Thoracic aorta (tissue), 2 donors: ENCODE measurements around the gene TLR9. TPM values are rescaled to one million over a fixed set of nuclear protein-coding genes. Genes with fewer than 3 reads are reported as not detected.

Experiments used
- ATAC-seq: fragments of 150-250 bp; one replicate; pipeline ENCODE4 v1.8.0; 2017; ENCODE audit warnings: low read depth; ENCODE audit not compliant: insufficient number of reproducible peaks, low FRiP score
- DNase-seq: peaks from one replicate; pipeline ENCODE4 v3.0.0-alpha.2; 2020; ENCODE audit warnings: low spot score
- H3K27ac ChIP-seq, 2 donors: fragments of 200-600 bp; sonication (generic); 1 replicate in 1 of 2; 2 replicates in 1 of 2; pipeline ENCODE4 v1.5.1; 2016; ENCODE audit warnings: mild to moderate bottlenecking in 2 of 2, moderate library complexity in 2 of 2
- H3K27me3 ChIP-seq: fragments of 200-600 bp; sonication (generic); replicated peaks from 2 replicates; pipeline ENCODE4 v1.6.0; 2016; ENCODE audit warnings: mild to moderate bottlenecking; ENCODE audit not compliant: insufficient read depth
- H3K36me3 ChIP-seq: fragments of 200-600 bp; sonication (generic); one replicate; pipeline ENCODE4 v1.5.1; 2016
- H3K4me1 ChIP-seq, 2 donors: fragments of 200-600 bp; sonication (generic); 1 replicate in 1 of 2; 2 replicates in 1 of 2; pipeline versions ENCODE4 v1.5.1 to v1.6.0; 2016; ENCODE audit warnings: low read depth in 2 of 2, mild to moderate bottlenecking in 1 of 2; ENCODE audit not compliant: control insufficient read depth in 1 of 2
- H3K4me3 ChIP-seq: fragments of 200-600 bp; sonication (generic); 2 replicates; pipeline ENCODE4 v1.5.1; 2016; ENCODE audit warnings: mild to moderate bottlenecking
- H3K9me3 ChIP-seq: fragments of 200-600 bp; sonication (generic); 2 replicates; pipeline ENCODE4 v1.5.1; 2016
- total RNA-seq, 2 donors: library from RNA; depleted of rRNA; stranded (reverse); fragments of >200 nt; gene quantifications; one replicate each; pipeline versions ENCODE4 v1.1.0 to v1.2.3, GENCODE V29; 2016
- TF ChIP-seq, protein P1 (sequence below): fragments of 200-600 bp; sonication (generic); IDR thresholded peaks from one replicate; pipeline ENCODE4 v1.5.1; 2019; ENCODE audit warnings: antibody characterized with exemption

TLR9 gene
- total RNA-seq, 2 donors from 2014 or later, result not detected

DNA sequence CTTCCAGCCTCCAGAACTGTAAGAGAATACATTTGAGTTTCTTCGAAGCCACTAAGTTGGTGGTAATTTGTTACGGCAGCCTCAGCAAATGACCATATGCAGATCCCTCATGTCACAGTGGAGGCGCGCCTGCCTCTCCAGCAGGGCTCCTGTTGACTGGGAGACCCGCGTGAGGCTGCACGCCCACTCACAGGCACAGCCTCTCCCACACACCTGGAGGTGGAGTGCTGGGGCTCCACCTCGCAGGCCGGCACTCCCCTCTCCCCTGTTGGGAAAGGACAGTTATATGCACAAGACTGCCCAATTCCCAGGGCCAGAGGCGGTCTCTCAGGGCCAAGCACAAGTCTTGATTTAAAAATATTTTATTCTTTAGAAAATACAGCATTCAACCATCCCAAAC is 2.8 kb upstream of the TLR9 start:
- TF ChIP-seq, protein P1, sequence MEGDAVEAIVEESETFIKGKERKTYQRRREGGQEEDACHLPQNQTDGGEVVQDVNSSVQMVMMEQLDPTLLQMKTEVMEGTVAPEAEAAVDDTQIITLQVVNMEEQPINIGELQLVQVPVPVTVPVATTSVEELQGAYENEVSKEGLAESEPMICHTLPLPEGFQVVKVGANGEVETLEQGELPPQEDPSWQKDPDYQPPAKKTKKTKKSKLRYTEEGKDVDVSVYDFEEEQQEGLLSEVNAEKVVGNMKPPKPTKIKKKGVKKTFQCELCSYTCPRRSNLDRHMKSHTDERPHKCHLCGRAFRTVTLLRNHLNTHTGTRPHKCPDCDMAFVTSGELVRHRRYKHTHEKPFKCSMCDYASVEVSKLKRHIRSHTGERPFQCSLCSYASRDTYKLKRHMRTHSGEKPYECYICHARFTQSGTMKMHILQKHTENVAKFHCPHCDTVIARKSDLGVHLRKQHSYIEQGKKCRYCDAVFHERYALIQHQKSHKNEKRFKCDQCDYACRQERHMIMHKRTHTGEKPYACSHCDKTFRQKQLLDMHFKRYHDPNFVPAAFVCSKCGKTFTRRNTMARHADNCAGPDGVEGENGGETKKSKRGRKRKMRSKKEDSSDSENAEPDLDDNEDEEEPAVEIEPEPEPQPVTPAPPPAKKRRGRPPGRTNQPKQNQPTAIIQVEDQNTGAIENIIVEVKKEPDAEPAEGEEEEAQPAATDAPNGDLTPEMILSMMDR, result no peak
- no peak overlapping the region for H3K27ac ChIP-seq
- DNase-seq (no peak), ATAC-seq (no peak)
- H3K9me3 ChIP-seq, result no peaks in the 10 kb centered on the region
- no peaks in the 10 kb centered on the region for H3K27me3 ChIP-seq
- H3K36me3 ChIP-seq, result peaks cover 34% of the 10 kb centered on the region
- H3K4me3 ChIP-seq, result no peak overlapping the region
- H3K4me1 ChIP-seq, result no peaks in the 10 kb centered on the region

DNA sequence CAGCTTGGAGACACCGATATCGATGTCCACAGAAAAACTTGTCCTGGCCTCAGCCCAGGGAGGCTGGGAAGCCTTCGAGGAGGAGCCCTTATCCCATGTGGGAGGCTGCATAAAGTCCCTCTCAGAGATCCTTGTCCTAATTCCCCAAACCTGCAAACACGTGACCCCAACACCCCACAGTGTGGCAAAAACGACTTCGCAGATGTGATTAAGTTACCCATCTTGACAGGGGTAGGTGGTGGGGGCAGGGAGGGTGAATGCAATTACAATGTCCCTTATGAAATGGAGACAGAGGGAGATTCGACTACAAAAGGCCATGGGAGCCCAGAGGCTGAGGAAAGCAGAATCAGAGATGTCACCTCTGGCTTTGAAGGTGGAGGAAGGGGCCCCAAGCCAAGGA is 2.3 kb upstream of the TLR9 start:
- Histone ChIP-seq H3K36me3 (peaks cover 32% of the 10 kb centered on the region), H3K9me3 (no peaks in the 10 kb centered on the region), H3K27me3 (no peaks in the 10 kb centered on the region), H3K4me1 (no peaks in the 10 kb centered on the region), H3K27ac (no peak overlapping the region), H3K4me3 (no peak overlapping the region)
- no peak for ATAC-seq
- no peak for DNase-seq
- TF ChIP-seq, protein P1, result no peak

DNA sequence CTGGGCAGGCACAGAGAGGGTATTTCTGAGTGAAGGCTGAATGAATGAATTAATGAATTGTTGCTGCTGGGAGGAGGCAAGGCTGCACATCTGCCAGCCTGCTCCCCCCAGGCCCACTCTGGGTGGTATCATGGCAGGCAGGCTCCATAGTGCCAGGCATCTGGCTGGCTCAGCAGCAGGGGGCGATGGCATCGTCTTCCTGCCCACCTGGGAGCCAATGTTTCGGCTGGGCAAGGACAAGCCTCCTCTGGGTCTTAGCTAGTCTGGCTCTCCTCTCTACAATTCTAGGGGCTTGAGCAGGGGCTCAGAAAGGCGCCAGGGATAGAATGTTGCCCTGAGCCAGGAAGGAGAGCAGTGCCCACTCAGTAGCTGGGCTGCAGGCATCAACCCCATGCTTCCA is 1.7 kb upstream of the TLR9 start:
- Histone ChIP-seq H3K4me1 (no peaks in the 10 kb centered on the region), H3K4me3 (no peak overlapping the region), H3K36me3 (peaks cover 25% of the 10 kb centered on the region), H3K27me3 (no peaks in the 10 kb centered on the region), H3K27ac (no peak overlapping the region), H3K9me3 (no peaks in the 10 kb centered on the region)
- ATAC-seq (no peak), DNase-seq (no peak)
- TF ChIP-seq, protein P1, result no peak

DNA sequence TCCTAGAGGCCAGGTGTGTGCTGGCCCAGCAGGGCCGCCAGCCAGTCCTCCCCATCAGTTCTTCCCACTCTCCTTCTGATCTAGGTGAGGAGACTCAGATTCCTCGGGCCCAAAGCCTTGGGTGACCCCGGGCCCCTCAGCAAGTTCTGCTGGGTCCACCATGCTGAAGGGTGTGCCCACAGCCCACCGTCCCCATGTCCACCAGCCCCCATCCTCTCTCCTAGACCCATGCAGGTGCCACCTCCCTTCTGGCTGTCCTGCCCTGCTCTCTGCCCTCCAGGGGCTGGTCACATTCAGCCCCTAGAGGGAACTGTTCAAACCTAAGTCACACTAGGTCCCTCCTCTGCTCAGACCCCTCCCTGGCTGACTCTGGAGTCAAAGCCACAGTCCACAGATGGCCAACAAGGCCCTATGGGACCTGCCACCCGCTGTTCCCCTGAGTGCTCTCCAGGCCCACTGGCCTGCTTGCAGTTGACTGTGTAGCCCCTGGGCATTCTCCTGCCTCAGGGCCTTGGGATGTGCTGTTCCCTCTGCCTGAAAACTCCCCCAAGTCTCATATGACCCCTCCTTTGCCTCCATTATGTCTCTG is 878 bp upstream of the TLR9 start:
- Histone ChIP-seq H3K27ac (no peak overlapping the region), H3K4me1 (no peaks in the 10 kb centered on the region), H3K9me3 (no peaks in the 10 kb centered on the region), H3K36me3 (peaks cover 22% of the 10 kb centered on the region), H3K27me3 (no peaks in the 10 kb centered on the region), H3K4me3 (no peak overlapping the region)
- TF ChIP-seq, protein P1, result no peak
- no peak for ATAC-seq
- no peak for DNase-seq

DNA sequence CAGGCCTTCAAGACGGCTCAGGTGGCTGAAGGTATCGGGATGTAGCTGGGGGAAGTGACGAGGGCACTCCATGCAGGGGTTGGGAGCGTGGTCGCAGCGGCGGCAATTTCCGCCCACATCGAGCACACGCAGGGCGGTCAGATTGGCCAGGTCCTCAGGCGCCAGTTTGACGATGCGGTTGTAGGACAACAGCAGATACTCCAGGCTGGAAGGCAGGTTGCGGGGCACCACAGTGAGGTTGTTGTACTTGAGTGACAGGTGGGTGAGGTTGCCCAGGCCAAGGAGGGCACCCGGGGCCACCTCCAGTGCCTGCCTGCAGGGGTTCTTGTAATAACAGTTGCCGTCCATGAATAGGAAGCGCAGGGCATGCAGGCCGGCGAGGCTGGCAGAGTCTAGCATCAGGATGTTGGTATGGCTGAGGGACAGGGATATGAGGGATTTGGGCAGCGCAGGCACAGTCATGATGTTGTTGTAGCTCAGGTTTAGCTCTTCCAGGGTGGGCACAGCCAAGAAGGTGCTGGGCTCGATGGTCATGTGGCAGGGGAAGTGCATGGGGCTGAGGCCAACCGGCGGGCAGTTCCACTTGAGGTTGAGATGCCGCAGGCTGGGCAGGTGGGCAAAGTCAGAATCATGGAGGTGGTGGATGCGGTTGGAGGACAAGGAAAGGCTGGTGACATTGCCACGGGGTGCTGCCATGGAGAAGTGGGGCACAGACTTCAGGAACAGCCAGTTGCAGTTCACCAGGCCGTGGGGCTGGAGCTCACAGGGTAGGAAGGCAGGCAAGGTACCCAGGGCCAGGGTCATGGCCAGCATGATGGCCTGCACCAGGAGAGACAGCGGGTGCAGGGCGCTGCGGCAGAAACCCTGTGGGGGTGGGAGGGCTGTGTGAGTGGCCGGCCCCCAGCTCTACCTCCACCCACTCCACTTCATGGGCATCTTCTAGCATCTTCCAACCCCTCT is 1.7 kb downstream of the TLR9 start:
- no peaks in the 10 kb centered on the region for H3K9me3 ChIP-seq
- H3K27ac ChIP-seq, result no peak overlapping the region
- H3K4me1 ChIP-seq, result no peaks in the 10 kb centered on the region
- DNase-seq (no peak), ATAC-seq (no peak)
- no peaks in the 10 kb centered on the region for H3K36me3 ChIP-seq
- TF ChIP-seq, protein P1, result no peak
- no peaks in the 10 kb centered on the region for H3K27me3 ChIP-seq
- H3K4me3 ChIP-seq, result no peak overlapping the region
